Panc1 (cell line): ENCODE measurements around the gene ESR1. TPM values are rescaled to one million over a fixed set of nuclear protein-coding genes. Genes with fewer than 3 reads are reported as not detected.

Experiments used
- ATAC-seq: fragments of 200-7000 bp; cut with Tn5 transposase; 2 replicates; pipeline ENCODE4 v1.9.1; 2020; ENCODE audit warnings: mild to moderate bottlenecking, moderate library complexity
- BruUV-seq: library from RNA; stranded (reverse); fragments of 400-500 nt; replicated peaks from 2 replicates; lab custom pipeline; 2021; lab: Mats Ljungman, UMichigan
- CTCF ChIA-PET: fragments of 300-600 bp; sonication (Branson Sonifier 250); formaldehyde crosslinking; loops from one replicate; lab custom pipeline; 2022; ENCODE audit warnings: antibody characterized with exemption; lab: Charles Lee
- POLR2A ChIA-PET: fragments of 300-600 bp; sonication (Branson Sonifier 250); formaldehyde crosslinking; loops from one replicate; lab custom pipeline; 2022; ENCODE audit warnings: antibody characterized with exemption; lab: Charles Lee
- DNase-seq: peaks from one replicate; pipeline ENCODE4 v3.0.0-alpha.2; 2010; ENCODE audit warnings: low read depth, low spot score
- H3K27ac ChIP-seq: 2 replicates; pipeline ENCODE4 v1.5.1; 2011; ENCODE audit warnings: mild to moderate bottlenecking, low read length, inconsistent platforms
- H3K27me3 ChIP-seq: fragments of 200-500 bp; sonication (Bioruptor generic); 2 replicates; pipeline ENCODE4 v1.6.0; 2014; ENCODE audit warnings: low read length, inconsistent platforms; ENCODE audit not compliant: control insufficient read depth, insufficient read depth
- H3K36me3 ChIP-seq: fragments of 200-500 bp; sonication (Bioruptor generic); 2 replicates; pipeline ENCODE4 v1.5.1; 2014; ENCODE audit warnings: inconsistent platforms, mild to moderate bottlenecking, low read length, moderate library complexity; ENCODE audit not compliant: control insufficient read depth, insufficient read depth
- H3K4me1 ChIP-seq: 2 replicates; pipeline ENCODE4 v1.5.1; 2011; ENCODE audit warnings: inconsistent platforms, mild to moderate bottlenecking, low read length, moderate library complexity; ENCODE audit not compliant: control insufficient read depth, insufficient read depth
- H3K4me3 ChIP-seq, 2 experiments: 2 replicates each; pipeline ENCODE4 v1.5.1; 2011 to 2012; ENCODE audit warnings: low read depth in 2 of 2, low read length in 2 of 2, mild to moderate bottlenecking in 2 of 2, inconsistent platforms in 1 of 2, moderate library complexity in 1 of 2
- H3K9me3 ChIP-seq: fragments of 200-500 bp; sonication (Bioruptor generic); 2 replicates; pipeline ENCODE4 v1.5.1; 2014; ENCODE audit warnings: low read depth, mild to moderate bottlenecking, inconsistent platforms, low read length, moderate library complexity; ENCODE audit not compliant: control insufficient read depth, insufficient read depth
- POLR2AphosphoS5 ChIP-seq: IDR thresholded peaks from 2 replicates; pipeline ENCODE4 v1.6.1; 2012; ENCODE audit warnings: mild to moderate bottlenecking, low read depth, low read length, moderate library complexity
- SIN3A ChIP-seq: IDR thresholded peaks from 2 replicates; pipeline ENCODE4 v1.6.1; 2012; ENCODE audit warnings: low read depth, mild to moderate bottlenecking, low read length, moderate library complexity, borderline replicate concordance; ENCODE audit not compliant: insufficient read depth
- TCF7L2 ChIP-seq: IDR thresholded peaks from 2 replicates; pipeline ENCODE4 v1.6.1; 2011; ENCODE audit warnings: mild to moderate bottlenecking, low read depth, low read length, inconsistent platforms
- in situ Hi-C: cut with HindIII; loops from 2 replicates; pipeline ENCODE4 v1.10.0; 2016; ENCODE audit warnings: low sequenced_read_pairs, low pct_unique_long_range_greater_than_20kb
- intact Hi-C: fragments of 100-400 bp; cut with micrococcal nuclease; formaldehyde crosslinking; loops from one replicate; pipeline ENCODE4 v1.10.0; 2022; ENCODE audit not compliant: unreplicated experiment
- total RNA-seq: library from RNA; stranded (reverse); gene quantifications from one replicate; pipeline ENCODE4 v1.2.1, GENCODE V29; 2021; ENCODE audit not compliant: unreplicated experiment
- TF ChIP-seq, protein P1 (sequence below): fragments of 450-650 bp; IDR thresholded peaks from 2 replicates; pipeline ENCODE4 v1.5.1; 2017; ENCODE audit warnings: mild to moderate bottlenecking
- TF ChIP-seq, protein P2 (sequence below), 2 experiments: IDR thresholded peaks; 2 replicates each; pipeline ENCODE4 v1.6.1; 2011 to 2012; ENCODE audit warnings: low read depth in 2 of 2, control low read depth in 1 of 2, low read length in 1 of 2, mild to moderate bottlenecking in 1 of 2, moderate library complexity in 1 of 2; ENCODE audit not compliant: insufficient read depth in 1 of 2

Gene ESR1
- total RNA-seq, 1 experiment from 2014 or later: 0.03 TPM

DNA sequence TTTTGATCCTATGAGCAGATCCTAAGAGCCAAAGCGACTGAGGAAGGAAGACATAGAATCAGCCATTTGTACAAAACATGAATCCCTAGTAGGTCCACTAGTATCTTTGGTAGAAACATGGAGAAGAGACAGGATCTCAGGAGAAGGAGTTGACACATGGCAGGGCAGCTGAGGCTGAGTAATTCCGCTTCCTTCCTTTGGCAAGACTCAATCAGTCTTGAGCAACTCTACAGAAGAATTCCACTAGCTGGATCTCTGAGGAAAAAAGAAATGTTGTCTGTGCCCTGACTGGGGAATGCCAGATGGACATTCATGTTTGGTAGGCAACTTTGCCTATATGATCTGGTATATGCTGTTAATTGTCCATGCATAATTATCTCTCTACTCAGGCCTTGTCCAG lies 35.3 kb downstream of the ESR1 start:
- intact Hi-C loops: no loop called here
- TF ChIP-seq, protein P1, sequence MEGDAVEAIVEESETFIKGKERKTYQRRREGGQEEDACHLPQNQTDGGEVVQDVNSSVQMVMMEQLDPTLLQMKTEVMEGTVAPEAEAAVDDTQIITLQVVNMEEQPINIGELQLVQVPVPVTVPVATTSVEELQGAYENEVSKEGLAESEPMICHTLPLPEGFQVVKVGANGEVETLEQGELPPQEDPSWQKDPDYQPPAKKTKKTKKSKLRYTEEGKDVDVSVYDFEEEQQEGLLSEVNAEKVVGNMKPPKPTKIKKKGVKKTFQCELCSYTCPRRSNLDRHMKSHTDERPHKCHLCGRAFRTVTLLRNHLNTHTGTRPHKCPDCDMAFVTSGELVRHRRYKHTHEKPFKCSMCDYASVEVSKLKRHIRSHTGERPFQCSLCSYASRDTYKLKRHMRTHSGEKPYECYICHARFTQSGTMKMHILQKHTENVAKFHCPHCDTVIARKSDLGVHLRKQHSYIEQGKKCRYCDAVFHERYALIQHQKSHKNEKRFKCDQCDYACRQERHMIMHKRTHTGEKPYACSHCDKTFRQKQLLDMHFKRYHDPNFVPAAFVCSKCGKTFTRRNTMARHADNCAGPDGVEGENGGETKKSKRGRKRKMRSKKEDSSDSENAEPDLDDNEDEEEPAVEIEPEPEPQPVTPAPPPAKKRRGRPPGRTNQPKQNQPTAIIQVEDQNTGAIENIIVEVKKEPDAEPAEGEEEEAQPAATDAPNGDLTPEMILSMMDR: no peak
- no peak for TF ChIP-seq TCF7L2
- no peak for TF ChIP-seq SIN3A
- no peak for TF ChIP-seq POLR2AphosphoS5
- TF ChIP-seq, protein P2, sequence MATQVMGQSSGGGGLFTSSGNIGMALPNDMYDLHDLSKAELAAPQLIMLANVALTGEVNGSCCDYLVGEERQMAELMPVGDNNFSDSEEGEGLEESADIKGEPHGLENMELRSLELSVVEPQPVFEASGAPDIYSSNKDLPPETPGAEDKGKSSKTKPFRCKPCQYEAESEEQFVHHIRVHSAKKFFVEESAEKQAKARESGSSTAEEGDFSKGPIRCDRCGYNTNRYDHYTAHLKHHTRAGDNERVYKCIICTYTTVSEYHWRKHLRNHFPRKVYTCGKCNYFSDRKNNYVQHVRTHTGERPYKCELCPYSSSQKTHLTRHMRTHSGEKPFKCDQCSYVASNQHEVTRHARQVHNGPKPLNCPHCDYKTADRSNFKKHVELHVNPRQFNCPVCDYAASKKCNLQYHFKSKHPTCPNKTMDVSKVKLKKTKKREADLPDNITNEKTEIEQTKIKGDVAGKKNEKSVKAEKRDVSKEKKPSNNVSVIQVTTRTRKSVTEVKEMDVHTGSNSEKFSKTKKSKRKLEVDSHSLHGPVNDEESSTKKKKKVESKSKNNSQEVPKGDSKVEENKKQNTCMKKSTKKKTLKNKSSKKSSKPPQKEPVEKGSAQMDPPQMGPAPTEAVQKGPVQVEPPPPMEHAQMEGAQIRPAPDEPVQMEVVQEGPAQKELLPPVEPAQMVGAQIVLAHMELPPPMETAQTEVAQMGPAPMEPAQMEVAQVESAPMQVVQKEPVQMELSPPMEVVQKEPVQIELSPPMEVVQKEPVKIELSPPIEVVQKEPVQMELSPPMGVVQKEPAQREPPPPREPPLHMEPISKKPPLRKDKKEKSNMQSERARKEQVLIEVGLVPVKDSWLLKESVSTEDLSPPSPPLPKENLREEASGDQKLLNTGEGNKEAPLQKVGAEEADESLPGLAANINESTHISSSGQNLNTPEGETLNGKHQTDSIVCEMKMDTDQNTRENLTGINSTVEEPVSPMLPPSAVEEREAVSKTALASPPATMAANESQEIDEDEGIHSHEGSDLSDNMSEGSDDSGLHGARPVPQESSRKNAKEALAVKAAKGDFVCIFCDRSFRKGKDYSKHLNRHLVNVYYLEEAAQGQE (IDR thresholded peaks at IDR 0.05; ENCODE audit: insufficient read depth in 1 of 2, low read depth in 2 of 2, low read length in 1 of 2): no peak
- ATAC-seq: no peak

DNA sequence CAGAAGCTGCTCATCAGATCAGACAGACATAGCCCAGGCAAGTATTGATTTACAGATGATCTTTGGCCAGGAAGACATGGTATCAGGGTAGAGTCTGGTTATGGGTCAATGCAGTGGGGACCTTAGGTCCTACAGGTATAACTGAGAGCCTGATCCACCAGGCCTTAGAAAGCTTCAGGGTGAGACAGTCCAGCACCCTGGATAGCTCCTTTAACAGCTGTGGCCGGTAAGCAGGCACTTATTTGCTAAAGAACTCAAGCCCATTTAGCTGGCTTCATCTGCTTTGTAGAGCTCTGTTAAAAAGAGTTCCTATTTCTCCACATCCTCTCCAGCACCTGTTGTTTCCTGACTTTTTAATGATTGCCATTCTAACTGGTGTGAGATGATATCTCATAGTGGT lies 39.6 kb downstream of the ESR1 start:
- no TSS peak for BruUV-seq
- no peak overlapping the region for H3K4me3 ChIP-seq
- in situ Hi-C loops: no loop called here

More for the DNA sequence above, 35.3 kb downstream of the ESR1 start:
- H3K27ac ChIP-seq: no peak overlapping the region
- H3K4me1 ChIP-seq: no peaks in the 10 kb centered on the region
- ChIA-PET CTCF (no interaction called here), POLR2A (no interaction called here)
- H3K36me3 ChIP-seq: no peaks in the 10 kb centered on the region
- H3K9me3 ChIP-seq: no peaks in the 10 kb centered on the region
- no peak for DNase-seq
- H3K27me3 ChIP-seq: no peaks in the 10 kb centered on the region
- H3K4me3 ChIP-seq: no peak overlapping the region
- in situ Hi-C loops: no loop called here
- BruUV-seq: no TSS peak

More for the DNA sequence above, 39.6 kb downstream of the ESR1 start:
- no peak overlapping the region for H3K27ac ChIP-seq
- H3K9me3 ChIP-seq: no peaks in the 10 kb centered on the region
- TF ChIP-seq POLR2AphosphoS5 (no peak), SIN3A (no peak), TCF7L2 (no peak)
- TF ChIP-seq, protein P1: no peak
- TF ChIP-seq, protein P2 (IDR thresholded peaks at IDR 0.05; ENCODE audit: insufficient read depth in 1 of 2, low read depth in 2 of 2, low read length in 1 of 2): peak; percentile 80 to 83
- H3K27me3 ChIP-seq: no peaks in the 10 kb centered on the region
- no peaks in the 10 kb centered on the region for H3K4me1 ChIP-seq
- DNase-seq (no peak), ATAC-seq (no peak)
- intact Hi-C loops: no loop called here
- CTCF ChIA-PET: no interaction called here
- POLR2A ChIA-PET: no interaction called here
- H3K36me3 ChIP-seq: no peaks in the 10 kb centered on the region
